Nephron (organoid): Measurements from ENCODE around the gene CDT1.
A peak's percentile ranks its signal among the peaks of the same experiment; 100 is the strongest.

Experiments
- H3K27ac Mint-ChIP-seq, 3 experiments: 2 replicates each; pipeline ENCODE4 v1.8.0; 2020; ENCODE audit warnings: mixed read lengths in 3 of 3, mild to moderate bottlenecking in 2 of 3, moderate library complexity in 1 of 3
- H3K27me3 Mint-ChIP-seq: 2 replicates; pipeline ENCODE4 v1.8.0; 2021; ENCODE audit warnings: low read depth, mild to moderate bottlenecking, moderate library complexity, mixed read lengths
- H3K36me3 Mint-ChIP-seq: 2 replicates; pipeline ENCODE4 v1.8.0; 2020; ENCODE audit warnings: low read depth, mixed read lengths
- H3K4me1 Mint-ChIP-seq: 2 replicates; pipeline ENCODE4 v1.8.0; 2020; ENCODE audit warnings: mixed read lengths
- H3K4me3 Mint-ChIP-seq, 3 experiments: 2 replicates each; pipeline ENCODE4 v1.8.0; 2020; ENCODE audit warnings: mild to moderate bottlenecking in 3 of 3, mixed read lengths in 3 of 3, moderate library complexity in 2 of 3
- H3K9me3 Mint-ChIP-seq: 2 replicates; pipeline ENCODE4 v1.8.0; 2020; ENCODE audit warnings: mixed read lengths
- TF ChIP-seq, protein P1 (sequence below), 3 experiments: fragments of 200-600 bp; sonication (generic); IDR thresholded peaks; one replicate each; pipeline ENCODE4 v1.5.0; 2021; ENCODE audit warnings: antibody characterized with exemption in 3 of 3; ENCODE audit not compliant: unreplicated experiment in 3 of 3

CDT1 gene

DNA sequence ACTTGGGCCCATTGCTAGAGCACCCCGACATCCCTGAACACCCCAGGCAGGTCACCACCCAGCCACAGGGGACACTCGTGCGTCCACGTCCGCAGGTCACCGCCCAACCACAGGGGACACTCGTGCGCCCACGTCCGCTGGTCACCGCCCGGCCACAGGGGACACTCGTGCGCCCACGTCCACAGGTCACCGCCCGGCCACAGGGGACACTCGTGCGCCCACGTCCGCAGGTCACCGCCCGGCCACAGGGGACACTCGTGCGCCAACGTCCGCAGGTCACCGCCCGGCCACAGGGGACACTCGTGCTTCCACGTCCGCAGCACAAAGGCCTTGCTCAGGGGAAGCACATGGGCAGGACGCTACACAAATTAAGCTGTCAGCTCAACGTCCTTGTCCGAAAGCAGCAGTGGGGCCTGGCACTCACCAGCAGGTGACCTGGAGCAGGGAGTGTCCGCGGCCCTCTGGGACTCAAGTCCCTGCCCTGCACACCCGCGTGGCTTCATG lies 35.5 kb downstream of the CDT1 start:
- no peaks in the 10 kb centered on the region for H3K4me1 Mint-ChIP-seq

DNA sequence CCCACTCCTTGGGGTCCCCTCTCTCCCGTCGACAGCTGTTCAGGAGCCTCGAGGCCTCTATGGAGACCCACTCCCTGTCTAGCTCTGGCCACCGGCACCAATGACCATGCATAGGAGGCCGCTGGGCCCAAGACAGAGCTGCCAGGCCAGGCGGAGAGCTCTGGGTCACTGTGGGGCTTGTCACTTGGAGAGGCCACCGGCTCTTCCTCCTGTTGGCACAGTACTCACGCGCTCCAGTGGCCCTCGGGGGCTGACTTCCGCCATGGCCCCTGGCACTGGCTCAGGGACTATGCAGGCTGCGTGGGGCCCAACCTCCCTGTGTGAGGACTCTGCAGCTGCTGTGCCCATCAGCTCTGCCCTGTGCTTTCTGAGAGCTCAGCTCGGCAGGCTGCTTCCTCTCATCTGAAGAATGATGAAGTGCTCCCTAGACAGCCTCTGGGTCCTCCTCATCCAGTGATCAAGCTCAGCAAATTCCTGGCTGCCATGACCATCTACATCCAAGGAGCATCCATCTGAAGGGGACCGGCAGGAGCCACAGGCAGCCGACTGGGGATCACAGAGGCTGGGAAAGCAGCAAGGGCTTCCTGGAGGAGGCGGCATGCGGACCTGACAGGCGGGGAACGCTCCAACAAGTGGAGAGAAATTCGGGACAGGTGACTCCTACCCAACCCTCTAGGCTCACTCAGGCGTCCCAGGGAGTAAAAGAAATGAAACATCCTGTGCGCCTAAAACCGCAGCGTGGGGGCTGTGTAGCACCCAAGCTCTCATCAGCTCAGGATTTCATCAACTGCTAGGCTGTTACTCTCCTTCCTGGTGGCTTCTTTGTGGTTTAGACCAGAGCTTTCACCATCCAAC lies 36.4 kb downstream of the CDT1 start:
- no peak overlapping the region for H3K27ac Mint-ChIP-seq
- H3K27me3 Mint-ChIP-seq, result no peaks in the 10 kb centered on the region

More for the DNA sequence above, 35.5 kb downstream of the CDT1 start:
- Mint-ChIP-seq H3K36me3 (peaks cover 6% of the 10 kb centered on the region), H3K27me3 (no peaks in the 10 kb centered on the region), H3K9me3 (no peaks in the 10 kb centered on the region), H3K27ac (no peak overlapping the region), H3K4me3 (no peak overlapping the region)
- TF ChIP-seq, protein P1, sequence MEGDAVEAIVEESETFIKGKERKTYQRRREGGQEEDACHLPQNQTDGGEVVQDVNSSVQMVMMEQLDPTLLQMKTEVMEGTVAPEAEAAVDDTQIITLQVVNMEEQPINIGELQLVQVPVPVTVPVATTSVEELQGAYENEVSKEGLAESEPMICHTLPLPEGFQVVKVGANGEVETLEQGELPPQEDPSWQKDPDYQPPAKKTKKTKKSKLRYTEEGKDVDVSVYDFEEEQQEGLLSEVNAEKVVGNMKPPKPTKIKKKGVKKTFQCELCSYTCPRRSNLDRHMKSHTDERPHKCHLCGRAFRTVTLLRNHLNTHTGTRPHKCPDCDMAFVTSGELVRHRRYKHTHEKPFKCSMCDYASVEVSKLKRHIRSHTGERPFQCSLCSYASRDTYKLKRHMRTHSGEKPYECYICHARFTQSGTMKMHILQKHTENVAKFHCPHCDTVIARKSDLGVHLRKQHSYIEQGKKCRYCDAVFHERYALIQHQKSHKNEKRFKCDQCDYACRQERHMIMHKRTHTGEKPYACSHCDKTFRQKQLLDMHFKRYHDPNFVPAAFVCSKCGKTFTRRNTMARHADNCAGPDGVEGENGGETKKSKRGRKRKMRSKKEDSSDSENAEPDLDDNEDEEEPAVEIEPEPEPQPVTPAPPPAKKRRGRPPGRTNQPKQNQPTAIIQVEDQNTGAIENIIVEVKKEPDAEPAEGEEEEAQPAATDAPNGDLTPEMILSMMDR (IDR thresholded peaks at IDR 0.05; ENCODE audit: unreplicated experiment in 3 of 3), result peak in 1 of 3 experiments; percentile 19

DNA sequence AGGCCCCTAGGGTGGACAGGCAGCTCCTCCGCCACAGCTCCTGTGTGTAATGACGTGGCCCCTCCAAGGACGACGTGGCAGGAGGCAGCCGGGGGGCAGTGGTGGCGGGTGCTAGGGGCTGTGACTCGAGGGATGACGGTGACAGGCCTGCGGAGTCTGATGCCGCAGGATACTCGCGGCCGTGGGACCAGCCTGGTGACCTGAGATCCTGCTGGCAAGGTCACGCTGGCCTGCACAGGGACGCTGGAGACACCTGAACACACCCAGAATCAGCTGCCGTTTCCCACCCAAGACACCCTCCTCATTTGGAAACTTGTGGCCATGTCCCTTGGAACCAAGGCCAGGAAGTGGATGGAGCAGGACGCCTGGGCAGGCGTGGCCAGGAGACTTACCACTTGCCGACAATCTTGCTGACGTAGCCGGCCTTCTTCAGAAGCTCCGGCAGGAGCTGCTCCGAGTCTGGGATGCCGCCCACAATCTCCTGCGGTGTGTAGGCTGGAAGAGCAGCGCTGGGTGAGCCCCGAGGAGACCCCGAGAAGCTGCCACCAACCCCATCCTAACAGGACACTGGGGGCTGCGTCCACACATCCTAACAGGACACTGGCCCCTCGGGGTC lies 37.1 kb downstream of the CDT1 start:
- Mint-ChIP-seq H3K27me3 (no peaks in the 10 kb centered on the region), H3K36me3 (no peaks in the 10 kb centered on the region), H3K27ac (no peak overlapping the region), H3K4me1 (no peaks in the 10 kb centered on the region), H3K9me3 (no peaks in the 10 kb centered on the region), H3K4me3 (no peak overlapping the region)
- TF ChIP-seq, protein P1 (IDR thresholded peaks at IDR 0.05; ENCODE audit: unreplicated experiment in 3 of 3), result no peak

More for the DNA sequence above, 36.4 kb downstream of the CDT1 start:
- Mint-ChIP-seq H3K4me3 (no peak overlapping the region), H3K4me1 (no peaks in the 10 kb centered on the region), H3K36me3 (peaks cover 4% of the 10 kb centered on the region), H3K9me3 (no peaks in the 10 kb centered on the region)
- TF ChIP-seq, protein P1 (IDR thresholded peaks at IDR 0.05; ENCODE audit: unreplicated experiment in 3 of 3), result no peak

DNA sequence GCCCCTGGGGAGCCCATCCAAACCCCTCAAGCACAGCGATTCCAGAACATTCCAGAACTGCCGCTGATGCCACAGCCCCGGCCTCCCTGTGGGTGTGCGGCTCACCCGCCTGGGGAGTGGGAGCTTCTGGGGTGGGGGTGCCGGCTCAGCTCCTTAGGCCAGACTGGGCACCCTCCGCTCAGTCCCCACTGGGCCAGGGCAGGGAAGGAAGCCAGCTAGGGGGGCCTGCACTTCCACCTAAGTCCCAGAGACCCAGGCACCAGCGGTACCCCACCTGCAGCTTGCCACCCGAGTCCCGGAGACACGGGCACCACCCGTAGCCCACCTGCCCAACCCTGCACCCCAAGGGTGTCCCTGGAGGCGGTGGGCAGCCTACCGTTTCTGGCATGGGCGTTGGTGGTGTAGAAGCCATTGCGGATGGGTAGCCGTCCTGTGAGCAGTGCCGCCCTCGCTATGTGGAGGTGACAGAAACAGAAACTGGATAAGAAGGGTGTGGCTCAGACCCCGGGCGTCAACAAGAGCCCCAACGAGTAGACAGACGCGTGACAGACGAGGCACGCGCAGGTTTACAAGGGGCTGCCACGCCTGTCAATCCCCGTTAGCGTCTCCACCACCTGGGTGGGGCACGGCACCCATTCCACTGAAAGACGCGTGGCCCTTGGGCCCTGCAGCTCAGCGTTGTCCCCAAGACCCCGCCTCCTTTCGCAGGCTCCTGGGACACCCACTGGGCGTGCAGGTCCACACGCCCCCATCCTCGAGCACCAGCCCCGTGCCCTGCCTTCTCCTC lies 38.1 kb downstream of the CDT1 start:
- TF ChIP-seq, protein P1 (IDR thresholded peaks at IDR 0.05; ENCODE audit: unreplicated experiment in 3 of 3), result no peak
- H3K36me3 Mint-ChIP-seq, result no peaks in the 10 kb centered on the region
- no peaks in the 10 kb centered on the region for H3K4me1 Mint-ChIP-seq
- H3K27me3 Mint-ChIP-seq, result no peaks in the 10 kb centered on the region
- H3K9me3 Mint-ChIP-seq, result no peaks in the 10 kb centered on the region
- no peak overlapping the region for H3K4me3 Mint-ChIP-seq
- no peak overlapping the region for H3K27ac Mint-ChIP-seq

- Mint-ChIP-seq H3K36me3 (no peaks in the 10 kb centered on the region), H3K4me3 (no peak overlapping the region), H3K9me3 (no peaks in the 10 kb centered on the region), H3K27ac (no peak overlapping the region), H3K4me1 (no peaks in the 10 kb centered on the region), H3K27me3 (no peaks in the 10 kb centered on the region)
- TF ChIP-seq, protein P1 (IDR thresholded peaks at IDR 0.05; ENCODE audit: unreplicated experiment in 3 of 3), result no peak
Observed at GRCh38 chr16:88842308-88842756, 38.7 kb downstream of the CDT1 start.
